ENCODE measurements around the gene HSPG2. TPM values are rescaled to one million over a fixed set of nuclear protein-coding genes. Genes with fewer than 3 reads are reported as not detected.

HSPG2 gene
- total and polyA plus RNA-seq, 2 of the 8 experiments (the other 6 are each of a cell fraction or from before 2014, with no cell fraction given) = 17.8 to 111 TPM

DNA sequence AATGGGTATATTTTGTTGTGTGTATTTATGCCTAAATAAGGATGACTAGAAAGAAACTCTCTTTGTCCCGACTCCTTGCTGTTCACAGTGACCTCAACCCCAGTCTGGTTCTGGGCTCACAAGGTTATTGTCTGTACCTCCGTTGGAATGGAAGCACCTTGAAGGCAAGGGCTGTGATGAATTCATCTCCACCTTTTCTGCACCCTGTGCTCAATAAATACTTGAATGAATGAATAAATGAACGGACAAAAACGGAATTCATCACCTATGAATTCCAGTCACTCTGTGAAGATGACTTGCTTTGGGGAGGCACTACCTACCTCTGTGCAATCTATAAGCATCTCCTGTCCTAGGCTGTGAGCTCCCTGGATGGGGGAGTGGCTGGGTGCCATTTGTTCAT is 39.3 kb downstream of the HSPG2 start:
- no peak overlapping the region for H2BK12ac ChIP-seq (ENCODE audit: low read depth, low read length)
- no peak overlapping the region for H3K18ac ChIP-seq (ENCODE audit: extremely low read depth, low read length)
- H4K20me1 ChIP-seq (replicated peaks in 1 of 2; ENCODE audit: control insufficient read depth in 1 of 2, insufficient read depth in 2 of 2, low read length in 2 of 2) = peaks cover 1 to 10% of the 10 kb centered on the region in 2 experiments
- no peaks in the 10 kb centered on the region for H3K9me3 ChIP-seq (ENCODE audit: insufficient read depth in 2 of 2, low read depth in 1 of 2, low read length in 1 of 2)
- ChIA-PET CTCF (ENCODE audit: partially characterized antibody) (no interaction called here), POLR2A (ENCODE audit: partially characterized antibody) (interaction anchor here (0.6 to 2.0 kb wide), 2 partner anchors 9 to 63 kb away, joined by 3 to 5 read pairs; no protein-coding TSS in a partner anchor)
- no peak overlapping the region for H2BK15ac ChIP-seq (ENCODE audit: low read length)
- no peak for DNase-seq (ENCODE audit: low read depth in 1 of 2, low spot score in 2 of 2)
- peaks cover 0 to 11% (median 9%) of the 10 kb centered on the region in 4 experiments; a peak in 6 of 8 replicates for H3K36me3 ChIP-seq (ENCODE audit: control insufficient read depth in 2 of 4, insufficient read depth in 4 of 4, low read length in 3 of 4)
- H3K14ac ChIP-seq (ENCODE audit: insufficient read length) = no peak overlapping the region
- H4K8ac ChIP-seq (ENCODE audit: extremely low read depth, insufficient read depth, low read length) = no peak overlapping the region
- 0 out of 2 replicates have a peak overlapping the region, but pooled peaks have one; percentile 30 for H2BK5ac ChIP-seq (ENCODE audit: low read depth, low read length)
- peaks cover 0 to 14% (median 7%) of the 10 kb centered on the region in 4 experiments; a peak in 3 of 7 replicates for H3K4me1 ChIP-seq (replicated peaks in 1 of 4; ENCODE audit: control insufficient read depth in 3 of 4, insufficient read depth in 4 of 4, low read length in 3 of 4)
- H4K5ac ChIP-seq (ENCODE audit: insufficient read length, low read depth, low read length) = no peak overlapping the region
- no peak overlapping the region for H3K4ac ChIP-seq (replicated peaks; ENCODE audit: insufficient read length, low read depth, low read length)
- H3K27ac ChIP-seq (ENCODE audit: low read depth, low read length) = no peak overlapping the region
- no peak overlapping the region for H2AFZ ChIP-seq (ENCODE audit: low read length)
- H2BK120ac ChIP-seq (replicated peaks; ENCODE audit: low read depth, low read length) = no peak overlapping the region
- no peaks in the 10 kb centered on the region; a peak in 1 of 4 replicates for H3K79me2 ChIP-seq (ENCODE audit: control insufficient read depth in 1 of 2, insufficient read depth in 2 of 2, low read length in 2 of 2)
- H4K91ac ChIP-seq (replicated peaks; ENCODE audit: insufficient read length, low read length) = no peak overlapping the region
- H2AK5ac ChIP-seq (ENCODE audit: low read depth, low read length) = no peak overlapping the region
- no peak overlapping the region for H3K4me2 ChIP-seq (ENCODE audit: insufficient read depth in 1 of 2, low read depth in 2 of 2, low read length in 2 of 2)
- no peak overlapping the region for H3K23ac ChIP-seq (ENCODE audit: insufficient read length)
- 92% methylated on average over 4 of the region's 4 CpGs; no CpG with 5 or more reads in 1 of the 2 experiments for WGBS, 2 experiments (ENCODE audit: extremely low coverage in 1 of 2, insufficient coverage in 1 of 2, insufficient read length in 1 of 2, insufficient replicate concordance in 2 of 2, low coverage in 1 of 2, low lambda C conversion rate in 2 of 2, missing lambda C conversion rate in 1 of 2)
- no peak overlapping the region for H2BK20ac ChIP-seq (ENCODE audit: low read length)
- no peak overlapping the region for H3K56ac ChIP-seq (replicated peaks; ENCODE audit: insufficient read length, low read depth, low read length)
- H3K27me3 ChIP-seq (replicated peaks in 1 of 4; ENCODE audit: control insufficient read depth in 3 of 4, extremely low read depth in 1 of 4, insufficient read depth in 3 of 4, low read length in 3 of 4) = no peaks in the 10 kb centered on the region
- FAIRE-seq = no peak
- no peak overlapping the region for H3K4me3 ChIP-seq (ENCODE audit: extremely low read depth in 1 of 4, insufficient read depth in 2 of 4, low read depth in 3 of 4, low read length in 4 of 4)
- H3K79me1 ChIP-seq (ENCODE audit: low read depth, low read length) = no peaks in the 10 kb centered on the region
- no peaks in the 10 kb centered on the region; the same call in 1 of the 2 replicates for H3K23me2 ChIP-seq (ENCODE audit: low read depth, low read length)
- H3K9ac ChIP-seq (replicated peaks in 1 of 4; ENCODE audit: extremely low read depth in 1 of 4, low read depth in 3 of 4, low read length in 3 of 4) = no peak overlapping the region
- TF ChIP-seq FOSL1 (IDR thresholded peaks at IDR 0.05; ENCODE audit: insufficient read depth, low read depth, low read length) (no peak), CHD1 (IDR thresholded peaks at IDR 0.05; ENCODE audit: low read depth, low read length) (no peak), TCF12 (IDR thresholded peaks at IDR 0.05; ENCODE audit: low read depth, low read length) (no peak), GABPA (IDR thresholded peaks at IDR 0.05; ENCODE audit: borderline replicate concordance, insufficient read depth, low read length) (no peak), EGR1 (IDR thresholded peaks at IDR 0.05; ENCODE audit: borderline replicate concordance, low read depth, low read length) (no peak), SP2 (IDR thresholded peaks at IDR 0.05; ENCODE audit: low read length) (no peak), BRCA1 (IDR thresholded peaks at IDR 0.05; ENCODE audit: low read depth, low read length) (no peak), YY1 (IDR thresholded peaks at IDR 0.05; ENCODE audit: low read depth, low read length) (no peak), KDM5A (IDR thresholded peaks at IDR 0.05; ENCODE audit: low read length) (no peak), RNF2 (IDR thresholded peaks at IDR 0.05; ENCODE audit: borderline replicate concordance, low read depth, low read length, missing control alignments, poor library complexity, severe bottlenecking) (no peak), SIN3A (conservative IDR thresholded peaks at IDR 0.05 in 1 of 2, IDR thresholded peaks at IDR 0.05 in 1 of 2; ENCODE audit: low read depth in 1 of 2, low read length in 2 of 2) (no peak), RXRA (IDR thresholded peaks at IDR 0.05; ENCODE audit: insufficient read depth, low read depth, low read length) (no peak), CEBPB (IDR thresholded peaks at IDR 0.05; ENCODE audit: low read depth, low read length) (no peak)
- TF ChIP-seq, protein P1, sequence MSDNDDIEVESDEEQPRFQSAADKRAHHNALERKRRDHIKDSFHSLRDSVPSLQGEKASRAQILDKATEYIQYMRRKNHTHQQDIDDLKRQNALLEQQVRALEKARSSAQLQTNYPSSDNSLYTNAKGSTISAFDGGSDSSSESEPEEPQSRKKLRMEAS (IDR thresholded peaks at IDR 0.05) = no peak
